GM23338 (cell line): ENCODE measurements around the gene TPD52L2. TPM values are rescaled to one million over a fixed set of nuclear protein-coding genes. Genes with fewer than 3 reads are reported as not detected.
A peak's percentile ranks its signal among the peaks of the same experiment; 100 is the strongest.

Experiments
- ATAC-seq: fragments of 200-7000 bp; cut with Tn5 transposase; 3 replicates; pipeline ENCODE4 v1.9.1; 2020
- DNase-seq: peaks from one replicate; pipeline ENCODE4 v3.0.0-alpha.2; 2015; ENCODE audit warnings: low spot score
- H2AFZ ChIP-seq: fragments of 200-600 bp; sonication (generic); 2 replicates; pipeline ENCODE4 v1.8.0; 2016; ENCODE audit warnings: antibody characterized with exemption, mild to moderate bottlenecking, moderate library complexity
- H3F3A ChIP-seq: fragments of 200-600 bp; sonication (generic); replicated peaks from 2 replicates; pipeline ENCODE4 v1.8.0; 2017; ENCODE audit warnings: antibody characterized with exemption, mixed run types, low read depth
- H3K27ac ChIP-seq: fragments of 200-600 bp; sonication (generic); 2 replicates; pipeline ENCODE4 v1.6.1; 2016; ENCODE audit warnings: low read depth
- H3K27me3 ChIP-seq: fragments of 200-600 bp; sonication (generic); 2 replicates; pipeline ENCODE4 v1.8.0; 2016; ENCODE audit warnings: mild to moderate bottlenecking, mixed run types, moderate library complexity; ENCODE audit not compliant: insufficient read depth
- H3K36me3 ChIP-seq: fragments of 200-600 bp; sonication (generic); 2 replicates; pipeline ENCODE4 v1.8.0; 2016; ENCODE audit warnings: mild to moderate bottlenecking; ENCODE audit not compliant: insufficient read depth
- H3K4me1 ChIP-seq: fragments of 200-600 bp; sonication (generic); 2 replicates; pipeline ENCODE4 v1.8.0; 2016; ENCODE audit warnings: mild to moderate bottlenecking, moderate library complexity; ENCODE audit not compliant: insufficient read depth
- H3K4me2 ChIP-seq: fragments of 200-600 bp; sonication (generic); 2 replicates; pipeline ENCODE4 v1.7.1; 2017; ENCODE audit warnings: mixed run types
- H3K4me3 ChIP-seq: fragments of 200-600 bp; sonication (generic); 2 replicates; pipeline ENCODE4 v1.6.1; 2016; ENCODE audit warnings: mixed run types
- H3K79me2 ChIP-seq: fragments of 200-600 bp; sonication (generic); replicated peaks from 2 replicates; pipeline ENCODE4 v1.8.0; 2017; ENCODE audit warnings: mild to moderate bottlenecking; ENCODE audit not compliant: insufficient read depth
- H3K9me2 ChIP-seq: fragments of 200-600 bp; sonication (generic); 2 replicates; pipeline ENCODE4 v1.8.0; 2017; ENCODE audit not compliant: insufficient read depth
- H4K20me1 ChIP-seq: fragments of 200-600 bp; sonication (generic); replicated peaks from 2 replicates; pipeline ENCODE4 v1.8.0; 2017; ENCODE audit warnings: mild to moderate bottlenecking; ENCODE audit not compliant: insufficient read depth
- H3K27ac Mint-ChIP-seq: 2 replicates; pipeline ENCODE4 v1.8.0; 2020; ENCODE audit warnings: inconsistent platforms, mild to moderate bottlenecking, moderate library complexity, mixed read lengths
- H3K27me3 Mint-ChIP-seq: 3 replicates; pipeline ENCODE4 v1.8.0; 2022; ENCODE audit warnings: low read depth, mild to moderate bottlenecking, moderate library complexity, mixed read lengths, inconsistent platforms; ENCODE audit not compliant: insufficient read depth, poor library complexity
- H3K36me3 Mint-ChIP-seq: 3 replicates; pipeline ENCODE4 v1.8.0; 2021; ENCODE audit warnings: low read depth, mild to moderate bottlenecking, inconsistent platforms, moderate library complexity, mixed read lengths
- H3K4me1 Mint-ChIP-seq: 3 replicates; pipeline ENCODE4 v1.8.0; 2020; ENCODE audit warnings: mild to moderate bottlenecking, inconsistent platforms, mixed read lengths
- H3K4me3 Mint-ChIP-seq: 3 replicates; pipeline ENCODE4 v1.8.0; 2021; ENCODE audit warnings: moderate library complexity, mild to moderate bottlenecking, inconsistent platforms, mixed read lengths
- H3K9me3 Mint-ChIP-seq: 3 replicates; pipeline ENCODE4 v1.8.0; 2020; ENCODE audit warnings: moderate library complexity, mild to moderate bottlenecking, inconsistent platforms, mixed read lengths
- CREB1 ChIP-seq: fragments of 250-450 bp; sonication (Bioruptor Pico); IDR thresholded peaks from 2 replicates; pipeline ENCODE4 v1.5.0; 2020; ENCODE audit warnings: low read depth, mild to moderate bottlenecking, moderate library complexity
- CTCF ChIP-seq, 2 experiments: fragments of 200-600 bp in 1 of 2; sonication (generic) in 1 of 2; conservative IDR thresholded peaks; 2 replicates each; pipeline versions ENCODE4 v1.5.1 to v1.6.1; 2016 to 2017; ENCODE audit warnings: antibody characterized with exemption in 2 of 2, low read depth in 2 of 2, mild to moderate bottlenecking in 2 of 2, moderate library complexity in 1 of 2
- EZH2 ChIP-seq: fragments of 200-600 bp; sonication (generic); IDR thresholded peaks from one replicate; pipeline ENCODE4 v1.8.0; 2017; ENCODE audit warnings: antibody characterized with exemption, mild to moderate bottlenecking, low read depth; ENCODE audit not compliant: unreplicated experiment
- EZH2phosphoT487 ChIP-seq: fragments of 200-600 bp; sonication (generic); IDR thresholded peaks from one replicate; pipeline ENCODE4 v1.8.1; 2018; ENCODE audit warnings: antibody characterized with exemption; ENCODE audit not compliant: unreplicated experiment
- NANOG ChIP-seq: IDR thresholded peaks from 2 replicates; pipeline ENCODE4 v1.6.1; 2016; ENCODE audit warnings: antibody characterized with exemption, borderline replicate concordance
- STAT1 ChIP-seq: IDR thresholded peaks from one replicate; pipeline ENCODE4 v1.6.1; 2016; ENCODE audit warnings: antibody characterized with exemption; ENCODE audit not compliant: unreplicated experiment
- ZNF114 ChIP-seq: fragments of 250-450 bp; sonication (Bioruptor Pico); IDR thresholded peaks from 2 replicates; pipeline ENCODE4 v1.5.0; 2020; ENCODE audit warnings: mild to moderate bottlenecking, moderate library complexity
- ZNF331 ChIP-seq: fragments of 250-450 bp; sonication (Bioruptor Pico); IDR thresholded peaks from 2 replicates; pipeline ENCODE4 v1.5.0; 2020; ENCODE audit warnings: low read depth, mild to moderate bottlenecking, moderate library complexity
- polyA plus RNA-seq: library from polyadenylated mRNA; unstranded; fragments of >200 nt; fragmentation: Nextera tagmentation; extraction: Ambion mirVana; gene quantifications from 2 replicates; pipeline ENCODE4 v1.2.1, GENCODE V29; 2016
- total RNA-seq: library from RNA; depleted of rRNA; stranded (reverse); fragments of >200 nt; shearing (Covaris generic); gene quantifications from 2 replicates; pipeline ENCODE4 v1.2.3, GENCODE V29; 2014
- TF ChIP-seq, protein P1 (sequence below): fragments of 250-450 bp; sonication (Bioruptor Pico); IDR thresholded peaks from 2 replicates; pipeline ENCODE4 v1.5.0; 2020; ENCODE audit warnings: mild to moderate bottlenecking, moderate library complexity
- TF ChIP-seq, protein P2 (sequence below): IDR thresholded peaks from one replicate; pipeline ENCODE4 v1.6.1; 2018; ENCODE audit warnings: antibody characterized with exemption; ENCODE audit not compliant: unreplicated experiment

TPD52L2 gene
- total and polyA plus RNA-seq, 2 experiments from 2014 or later, result 40.2 to 103 TPM

- TF ChIP-seq, protein P1, sequence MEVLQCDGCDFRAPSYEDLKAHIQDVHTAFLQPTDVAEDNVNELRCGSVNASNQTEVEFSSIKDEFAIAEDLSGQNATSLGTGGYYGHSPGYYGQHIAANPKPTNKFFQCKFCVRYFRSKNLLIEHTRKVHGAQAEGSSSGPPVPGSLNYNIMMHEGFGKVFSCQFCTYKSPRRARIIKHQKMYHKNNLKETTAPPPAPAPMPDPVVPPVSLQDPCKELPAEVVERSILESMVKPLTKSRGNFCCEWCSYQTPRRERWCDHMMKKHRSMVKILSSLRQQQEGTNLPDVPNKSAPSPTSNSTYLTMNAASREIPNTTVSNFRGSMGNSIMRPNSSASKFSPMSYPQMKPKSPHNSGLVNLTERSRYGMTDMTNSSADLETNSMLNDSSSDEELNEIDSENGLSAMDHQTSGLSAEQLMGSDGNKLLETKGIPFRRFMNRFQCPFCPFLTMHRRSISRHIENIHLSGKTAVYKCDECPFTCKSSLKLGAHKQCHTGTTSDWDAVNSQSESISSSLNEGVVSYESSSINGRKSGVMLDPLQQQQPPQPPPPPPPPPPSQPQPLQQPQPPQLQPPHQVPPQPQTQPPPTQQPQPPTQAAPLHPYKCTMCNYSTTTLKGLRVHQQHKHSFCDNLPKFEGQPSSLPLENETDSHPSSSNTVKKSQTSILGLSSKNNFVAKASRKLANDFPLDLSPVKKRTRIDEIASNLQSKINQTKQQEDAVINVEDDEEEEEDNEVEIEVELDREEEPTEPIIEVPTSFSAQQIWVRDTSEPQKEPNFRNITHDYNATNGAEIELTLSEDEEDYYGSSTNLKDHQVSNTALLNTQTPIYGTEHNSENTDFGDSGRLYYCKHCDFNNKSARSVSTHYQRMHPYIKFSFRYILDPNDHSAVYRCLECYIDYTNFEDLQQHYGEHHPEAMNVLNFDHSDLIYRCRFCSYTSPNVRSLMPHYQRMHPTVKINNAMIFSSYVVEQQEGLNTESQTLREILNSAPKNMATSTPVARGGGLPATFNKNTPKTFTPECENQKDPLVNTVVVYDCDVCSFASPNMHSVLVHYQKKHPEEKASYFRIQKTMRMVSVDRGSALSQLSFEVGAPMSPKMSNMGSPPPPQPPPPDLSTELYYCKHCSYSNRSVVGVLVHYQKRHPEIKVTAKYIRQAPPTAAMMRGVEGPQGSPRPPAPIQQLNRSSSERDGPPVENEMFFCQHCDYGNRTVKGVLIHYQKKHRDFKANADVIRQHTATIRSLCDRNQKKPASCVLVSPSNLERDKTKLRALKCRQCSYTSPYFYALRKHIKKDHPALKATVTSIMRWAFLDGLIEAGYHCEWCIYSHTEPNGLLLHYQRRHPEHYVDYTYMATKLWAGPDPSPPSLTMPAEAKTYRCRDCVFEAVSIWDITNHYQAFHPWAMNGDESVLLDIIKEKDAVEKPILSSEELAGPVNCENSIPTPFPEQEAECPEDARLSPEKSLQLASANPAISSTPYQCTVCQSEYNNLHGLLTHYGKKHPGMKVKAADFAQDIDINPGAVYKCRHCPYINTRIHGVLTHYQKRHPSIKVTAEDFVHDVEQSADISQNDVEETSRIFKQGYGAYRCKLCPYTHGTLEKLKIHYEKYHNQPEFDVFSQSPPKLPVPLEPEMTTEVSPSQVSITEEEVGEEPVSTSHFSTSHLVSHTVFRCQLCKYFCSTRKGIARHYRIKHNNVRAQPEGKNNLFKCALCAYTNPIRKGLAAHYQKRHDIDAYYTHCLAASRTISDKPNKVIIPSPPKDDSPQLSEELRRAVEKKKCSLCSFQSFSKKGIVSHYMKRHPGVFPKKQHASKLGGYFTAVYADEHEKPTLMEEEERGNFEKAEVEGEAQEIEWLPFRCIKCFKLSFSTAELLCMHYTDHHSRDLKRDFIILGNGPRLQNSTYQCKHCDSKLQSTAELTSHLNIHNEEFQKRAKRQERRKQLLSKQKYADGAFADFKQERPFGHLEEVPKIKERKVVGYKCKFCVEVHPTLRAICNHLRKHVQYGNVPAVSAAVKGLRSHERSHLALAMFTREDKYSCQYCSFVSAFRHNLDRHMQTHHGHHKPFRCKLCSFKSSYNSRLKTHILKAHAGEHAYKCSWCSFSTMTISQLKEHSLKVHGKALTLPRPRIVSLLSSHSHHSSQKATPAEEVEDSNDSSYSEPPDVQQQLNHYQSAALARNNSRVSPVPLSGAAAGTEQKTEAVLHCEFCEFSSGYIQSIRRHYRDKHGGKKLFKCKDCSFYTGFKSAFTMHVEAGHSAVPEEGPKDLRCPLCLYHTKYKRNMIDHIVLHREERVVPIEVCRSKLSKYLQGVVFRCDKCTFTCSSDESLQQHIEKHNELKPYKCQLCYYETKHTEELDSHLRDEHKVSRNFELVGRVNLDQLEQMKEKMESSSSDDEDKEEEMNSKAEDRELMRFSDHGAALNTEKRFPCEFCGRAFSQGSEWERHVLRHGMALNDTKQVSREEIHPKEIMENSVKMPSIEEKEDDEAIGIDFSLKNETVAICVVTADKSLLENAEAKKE (CRISPR knock-in tag), result no peak
- no peak for TF ChIP-seq CTCF (conservative IDR thresholded peaks at IDR 0.05; ENCODE audit: low read depth in 2 of 2)
- no peak for TF ChIP-seq CREB1 (CRISPR knock-in tag)
- TF ChIP-seq EZH2phosphoT487, result no peak
- no peak for TF ChIP-seq ZNF114 (CRISPR knock-in tag)
Observed at GRCh38 chr20:63900413-63900812, 35.3 kb downstream of the TPD52L2 start (continued).

DNA sequence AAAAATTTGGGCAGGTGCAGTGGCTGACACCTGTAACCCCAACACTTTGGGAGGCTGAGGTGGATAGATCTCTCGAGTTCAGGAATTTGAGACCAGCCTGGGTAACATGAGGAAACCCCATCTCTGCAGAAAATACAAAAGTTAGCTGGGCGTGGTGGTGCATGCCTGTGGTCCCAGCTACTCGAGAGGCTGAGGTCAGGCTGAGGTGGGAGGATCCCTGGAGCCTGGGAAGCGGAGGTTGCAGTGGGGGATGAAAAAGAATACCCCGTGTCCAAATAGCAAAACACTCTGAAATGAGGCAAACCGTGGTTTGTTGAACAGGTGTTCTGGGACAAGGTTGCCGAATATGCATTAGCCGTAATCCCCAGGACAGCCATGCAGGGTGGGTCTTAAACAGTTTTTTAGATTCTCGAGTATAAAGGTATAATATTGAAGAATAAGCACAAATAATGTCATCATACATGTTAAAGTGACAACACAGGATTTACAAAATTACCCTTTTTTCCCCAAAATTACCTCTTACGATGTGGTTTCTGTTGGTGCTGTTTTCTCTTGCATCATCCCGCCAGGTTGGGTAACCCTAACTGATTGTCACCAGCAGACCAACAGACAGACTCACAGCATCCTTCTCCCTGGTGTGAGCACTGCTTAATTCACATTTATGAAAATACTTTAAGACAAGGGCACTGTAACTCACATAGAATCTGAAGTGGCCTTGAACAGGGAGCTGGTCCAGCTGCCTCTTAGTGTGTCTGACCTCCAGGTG lies 38.9 kb downstream of the TPD52L2 start:
- Histone ChIP-seq H3K9me2 (no peaks in the 10 kb centered on the region), H3K4me2 (no peak overlapping the region), H2AFZ (no peak overlapping the region), H3K36me3 (no peaks in the 10 kb centered on the region), H3K27ac (0 out of 2 replicates have a peak overlapping the region, but pooled peaks have one; percentile 47), H3K79me2 (peaks cover 77% of the 10 kb centered on the region), H3K27me3 (no peaks in the 10 kb centered on the region), H3K4me1 (no peaks in the 10 kb centered on the region; the same call in 1 of the 2 replicates), H3F3A (peaks cover 14% of the 10 kb centered on the region; the same call in 1 of the 2 replicates), H3K4me3 (no peak overlapping the region), H4K20me1 (no peaks in the 10 kb centered on the region; the same call in 1 of the 2 replicates)
- Mint-ChIP-seq H3K27ac (peak overlapping the region; percentile 34; the same call in 1 of the 2 replicates), H3K27me3 (no peaks in the 10 kb centered on the region), H3K4me1 (no peaks in the 10 kb centered on the region), H3K4me3 (no peak overlapping the region), H3K9me3 (no peaks in the 10 kb centered on the region), H3K36me3 (no peaks in the 10 kb centered on the region)
- no peak for DNase-seq
- ATAC-seq, result no peak
- TF ChIP-seq EZH2 (no peak), ZNF331 (CRISPR knock-in tag) (no peak), STAT1 (no peak), CTCF (conservative IDR thresholded peaks at IDR 0.05; ENCODE audit: low read depth in 2 of 2) (no peak), NANOG (no peak)
- TF ChIP-seq, protein P2, sequence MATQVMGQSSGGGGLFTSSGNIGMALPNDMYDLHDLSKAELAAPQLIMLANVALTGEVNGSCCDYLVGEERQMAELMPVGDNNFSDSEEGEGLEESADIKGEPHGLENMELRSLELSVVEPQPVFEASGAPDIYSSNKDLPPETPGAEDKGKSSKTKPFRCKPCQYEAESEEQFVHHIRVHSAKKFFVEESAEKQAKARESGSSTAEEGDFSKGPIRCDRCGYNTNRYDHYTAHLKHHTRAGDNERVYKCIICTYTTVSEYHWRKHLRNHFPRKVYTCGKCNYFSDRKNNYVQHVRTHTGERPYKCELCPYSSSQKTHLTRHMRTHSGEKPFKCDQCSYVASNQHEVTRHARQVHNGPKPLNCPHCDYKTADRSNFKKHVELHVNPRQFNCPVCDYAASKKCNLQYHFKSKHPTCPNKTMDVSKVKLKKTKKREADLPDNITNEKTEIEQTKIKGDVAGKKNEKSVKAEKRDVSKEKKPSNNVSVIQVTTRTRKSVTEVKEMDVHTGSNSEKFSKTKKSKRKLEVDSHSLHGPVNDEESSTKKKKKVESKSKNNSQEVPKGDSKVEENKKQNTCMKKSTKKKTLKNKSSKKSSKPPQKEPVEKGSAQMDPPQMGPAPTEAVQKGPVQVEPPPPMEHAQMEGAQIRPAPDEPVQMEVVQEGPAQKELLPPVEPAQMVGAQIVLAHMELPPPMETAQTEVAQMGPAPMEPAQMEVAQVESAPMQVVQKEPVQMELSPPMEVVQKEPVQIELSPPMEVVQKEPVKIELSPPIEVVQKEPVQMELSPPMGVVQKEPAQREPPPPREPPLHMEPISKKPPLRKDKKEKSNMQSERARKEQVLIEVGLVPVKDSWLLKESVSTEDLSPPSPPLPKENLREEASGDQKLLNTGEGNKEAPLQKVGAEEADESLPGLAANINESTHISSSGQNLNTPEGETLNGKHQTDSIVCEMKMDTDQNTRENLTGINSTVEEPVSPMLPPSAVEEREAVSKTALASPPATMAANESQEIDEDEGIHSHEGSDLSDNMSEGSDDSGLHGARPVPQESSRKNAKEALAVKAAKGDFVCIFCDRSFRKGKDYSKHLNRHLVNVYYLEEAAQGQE, result no peak
